Large intestine (tissue), 3 donors: Measurements from ENCODE around the gene ANKRD17. TPM values are rescaled to one million over a fixed set of nuclear protein-coding genes. Genes with fewer than 3 reads are reported as not detected.
"Not testable (repeated sequence)": the region's sequence is repeated elsewhere in the genome, so short reads cannot be mapped to it uniquely, and the experiment has no call there.

ENCODE experiments used
- DNase-seq, 2 donors: peaks; one replicate each; pipeline versions ENCODE4 v3.0.0 to v3.0.0-alpha.2; 2013
- H3K27ac ChIP-seq: one replicate; pipeline ENCODE4 v1.5.1; 2013; ENCODE audit warnings: low read length
- H3K27me3 ChIP-seq: 2 replicates; pipeline ENCODE4 v1.6.1; 2013; ENCODE audit warnings: low read length; ENCODE audit not compliant: control insufficient read depth, insufficient read depth
- H3K36me3 ChIP-seq: 2 replicates; pipeline ENCODE4 v1.6.1; 2013; ENCODE audit warnings: low read length; ENCODE audit not compliant: control insufficient read depth, insufficient read depth
- H3K4me1 ChIP-seq: one replicate; pipeline ENCODE4 v1.6.1; 2013; ENCODE audit warnings: low read length; ENCODE audit not compliant: control insufficient read depth, insufficient read depth
- H3K4me3 ChIP-seq: one replicate; pipeline ENCODE4 v1.5.1; 2013; ENCODE audit warnings: low read length
- H3K9me3 ChIP-seq: one replicate; pipeline ENCODE4 v1.6.1; 2013; ENCODE audit warnings: mild to moderate bottlenecking, low read depth, low read length, moderate library complexity; ENCODE audit not compliant: control insufficient read depth
- WGBS: methylation state at CpG from one replicate; pipeline ENCODE4 v1.1.5; 2013; ENCODE audit warnings: low lambda C conversion rate; ENCODE audit not compliant: insufficient coverage; 5-methylcytosine and 5-hydroxymethylcytosine counted together
- polyA plus RNA-seq: library from polyadenylated mRNA; unstranded; fragments of 120-200 nt; gene quantifications from one replicate; pipeline ENCODE4 v1.2.1, GENCODE V29; 2013

Gene ANKRD17
- polyA plus RNA-seq, 1 donor, result 50.7 TPM

DNA sequence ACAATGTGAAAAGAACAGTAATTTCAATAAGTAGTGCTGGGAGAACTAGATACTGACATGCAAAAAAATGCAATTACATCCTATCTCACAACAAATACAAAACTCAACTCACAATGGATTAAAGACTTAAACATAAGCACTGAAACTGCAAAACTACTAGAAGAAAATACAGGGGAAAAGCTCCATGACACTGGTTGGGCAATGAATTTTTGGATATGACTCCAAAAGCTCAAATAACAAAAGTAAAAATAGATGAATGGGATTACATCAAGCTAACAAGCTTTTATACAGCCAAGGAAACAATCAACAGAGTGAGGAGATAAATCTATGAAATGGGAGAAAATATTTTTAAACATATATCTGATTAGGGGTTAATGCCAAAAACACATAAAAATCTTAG lies 53.1 kb downstream of the ANKRD17 start:
- no peak overlapping the region for H3K4me3 ChIP-seq
- no peak overlapping the region for H3K27ac ChIP-seq
- no peaks in the 10 kb centered on the region for H3K4me1 ChIP-seq
- peaks cover 3% of the 10 kb centered on the region for H3K36me3 ChIP-seq
- H3K27me3 ChIP-seq, result no peaks in the 10 kb centered on the region
- peaks cover 19% of the 10 kb centered on the region for H3K9me3 ChIP-seq
- no peak for DNase-seq

DNA sequence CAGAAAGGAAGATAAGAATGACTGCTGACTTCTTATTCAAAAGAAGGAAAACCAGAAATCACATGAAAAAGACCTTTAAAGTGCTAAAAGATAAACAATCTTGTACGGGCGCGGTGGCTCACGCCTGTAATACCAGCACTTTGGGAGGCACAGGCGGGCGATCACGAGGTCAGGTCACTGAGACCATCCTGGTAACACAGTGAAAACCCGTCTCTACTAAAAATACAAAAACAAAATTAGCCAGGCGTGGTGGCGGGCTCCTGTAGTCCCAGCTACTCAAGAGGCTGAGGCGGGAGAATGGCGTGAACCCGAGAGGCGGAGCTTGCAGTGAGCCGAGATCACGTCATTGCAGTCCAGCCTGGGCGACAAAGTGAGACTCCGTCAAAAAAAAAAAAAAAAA lies 54.6 kb downstream of the ANKRD17 start:
- 100% methylated on average over 1 of the region's 18 CpGs for WGBS
- H3K27ac ChIP-seq, DNase-seq, H3K36me3 ChIP-seq, H3K4me3 ChIP-seq, H3K4me1 ChIP-seq, H3K27me3 ChIP-seq: not testable (repeated sequence)
- peaks cover 19% of the 10 kb centered on the region for H3K9me3 ChIP-seq

DNA sequence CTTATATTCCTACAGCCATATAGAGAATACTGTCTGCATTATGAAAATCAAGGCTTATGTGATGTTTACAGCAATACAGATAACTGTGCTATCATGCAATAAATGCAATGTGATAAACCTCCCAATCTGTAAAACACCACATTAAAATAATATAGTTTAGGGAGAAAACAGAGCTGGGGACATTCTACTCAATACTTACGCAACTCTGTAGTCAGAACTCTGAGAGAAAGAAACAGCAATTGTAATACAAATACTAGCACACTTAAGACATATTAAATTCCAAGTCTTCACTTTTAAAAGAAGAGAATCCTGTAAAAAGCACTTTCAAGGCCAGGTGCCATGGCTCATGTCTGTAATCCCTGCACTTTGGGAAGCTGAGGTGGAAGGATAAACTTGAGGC lies 61.4 kb downstream of the ANKRD17 start:
- no peak overlapping the region for H3K27ac ChIP-seq
- 100% methylated on average over 1 of the region's 1 CpG for WGBS
- H3K4me3 ChIP-seq, result no peak overlapping the region
- H3K9me3 ChIP-seq, result peaks cover under 1% of the 10 kb centered on the region
- no peaks in the 10 kb centered on the region for H3K4me1 ChIP-seq
- no peak for DNase-seq
- no peaks in the 10 kb centered on the region for H3K27me3 ChIP-seq
- H3K36me3 ChIP-seq, result peaks cover 8% of the 10 kb centered on the region

DNA sequence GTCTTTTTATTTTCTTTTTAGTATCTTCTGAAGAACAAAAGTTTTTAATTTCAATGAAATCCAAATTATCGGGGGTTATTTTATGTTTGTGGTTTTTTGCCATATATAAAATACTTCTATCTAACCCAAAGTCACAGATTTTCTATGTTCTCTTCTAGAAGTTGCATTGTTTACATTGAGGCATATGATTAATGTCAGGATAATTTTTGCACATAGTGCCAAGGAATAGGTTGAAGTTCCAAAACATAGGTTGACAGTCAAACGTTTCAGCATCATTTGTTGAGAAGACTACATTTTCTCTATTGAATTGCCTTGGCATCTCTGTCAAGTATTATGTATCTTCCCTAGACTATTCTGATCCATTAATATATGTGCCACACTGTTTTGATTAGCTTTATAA lies 64.5 kb downstream of the ANKRD17 start:
- Histone ChIP-seq H3K36me3 (peaks cover 10% of the 10 kb centered on the region), H3K9me3 (no peaks in the 10 kb centered on the region), H3K4me3 (no peak overlapping the region), H3K27me3 (no peaks in the 10 kb centered on the region), H3K27ac (no peak overlapping the region), H3K4me1 (no peaks in the 10 kb centered on the region)
- no peak for DNase-seq
- WGBS, result 100% methylated on average over 1 of the region's 2 CpGs

DNA sequence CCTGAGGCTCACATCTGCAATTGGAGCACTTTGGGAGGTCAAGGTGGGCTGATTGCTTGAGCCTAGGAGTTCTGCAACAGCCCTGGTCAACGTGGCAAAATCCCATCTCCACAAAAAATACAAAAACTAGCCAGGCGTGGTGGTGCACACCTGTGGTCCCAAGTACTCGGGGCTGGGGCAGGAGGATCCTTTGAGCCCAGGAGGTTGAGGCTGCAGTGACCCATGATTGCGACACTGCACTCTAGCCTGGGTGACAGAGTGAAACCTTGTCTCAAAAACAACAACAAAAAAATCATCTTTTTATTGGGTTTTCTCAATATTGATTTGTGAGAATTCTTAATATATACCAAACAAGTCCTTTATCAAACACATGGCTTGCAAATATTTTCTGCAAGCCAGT lies 64.9 kb downstream of the ANKRD17 start:
- WGBS, result no CpG with 5 or more reads among the region's 4 CpGs
- no peak for DNase-seq
- Histone ChIP-seq H3K27ac (no peak overlapping the region), H3K36me3 (peaks cover 8% of the 10 kb centered on the region), H3K9me3 (no peaks in the 10 kb centered on the region), H3K27me3 (no peaks in the 10 kb centered on the region), H3K4me1 (no peaks in the 10 kb centered on the region), H3K4me3 (no peak overlapping the region)

DNA sequence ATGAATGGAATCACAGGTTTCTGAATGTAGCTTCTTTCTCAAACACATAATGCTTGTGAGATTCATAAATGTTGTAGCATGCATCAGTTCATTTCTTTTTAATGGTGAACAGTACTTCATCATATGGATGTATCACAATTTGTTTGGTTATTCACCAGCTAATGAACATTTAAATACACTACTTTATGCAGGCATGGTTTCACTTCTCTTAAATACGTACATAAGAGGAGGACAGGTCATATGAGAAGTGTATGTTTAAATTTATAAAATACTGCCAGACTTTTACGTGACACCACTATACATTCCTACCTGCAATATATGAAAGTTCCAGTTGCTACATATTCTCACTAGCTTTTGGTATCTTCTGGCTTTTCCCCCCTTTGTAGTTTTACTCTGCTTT lies 65.4 kb downstream of the ANKRD17 start:
- WGBS, result 100% methylated on average over 1 of the region's 2 CpGs
- H3K27ac ChIP-seq, result no peak overlapping the region
- H3K27me3 ChIP-seq, result no peaks in the 10 kb centered on the region
- no peak for DNase-seq
- no peaks in the 10 kb centered on the region for H3K4me1 ChIP-seq
- H3K9me3 ChIP-seq, result no peaks in the 10 kb centered on the region
- H3K36me3 ChIP-seq, result peaks cover 8% of the 10 kb centered on the region
- no peak overlapping the region for H3K4me3 ChIP-seq

DNA sequence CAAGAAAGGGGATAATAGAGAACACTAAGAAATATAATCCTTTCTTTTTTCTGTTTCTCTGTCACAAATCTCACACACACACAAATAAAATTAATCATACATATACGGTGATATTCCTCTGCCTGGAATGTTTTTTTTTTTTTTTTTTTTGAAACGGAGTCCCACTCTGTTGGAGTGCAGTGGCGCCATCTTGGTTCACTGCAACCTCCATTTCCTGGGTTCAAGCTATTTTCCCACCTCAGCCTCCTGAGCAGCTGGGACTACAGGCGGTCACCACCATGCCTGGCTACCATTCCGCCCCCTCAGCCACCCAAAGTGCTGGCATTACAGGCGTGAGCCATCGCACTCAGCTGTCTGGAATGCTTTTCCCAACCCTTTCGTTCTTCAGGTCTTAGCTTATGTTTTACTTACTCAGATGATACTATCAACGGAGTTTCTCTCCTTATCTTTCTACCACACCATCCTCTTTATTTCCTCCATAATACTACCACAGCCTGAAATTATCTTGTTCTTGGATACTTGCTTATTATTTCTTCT lies 69.3 kb downstream of the ANKRD17 start:
- WGBS, result 100% methylated on average over 2 of the region's 9 CpGs
- DNase-seq, result no peak
- Histone ChIP-seq H3K4me1 (no peaks in the 10 kb centered on the region), H3K36me3 (peaks cover 6% of the 10 kb centered on the region), H3K9me3 (no peaks in the 10 kb centered on the region), H3K4me3 (no peak overlapping the region), H3K27ac (no peak overlapping the region), H3K27me3 (no peaks in the 10 kb centered on the region)

DNA sequence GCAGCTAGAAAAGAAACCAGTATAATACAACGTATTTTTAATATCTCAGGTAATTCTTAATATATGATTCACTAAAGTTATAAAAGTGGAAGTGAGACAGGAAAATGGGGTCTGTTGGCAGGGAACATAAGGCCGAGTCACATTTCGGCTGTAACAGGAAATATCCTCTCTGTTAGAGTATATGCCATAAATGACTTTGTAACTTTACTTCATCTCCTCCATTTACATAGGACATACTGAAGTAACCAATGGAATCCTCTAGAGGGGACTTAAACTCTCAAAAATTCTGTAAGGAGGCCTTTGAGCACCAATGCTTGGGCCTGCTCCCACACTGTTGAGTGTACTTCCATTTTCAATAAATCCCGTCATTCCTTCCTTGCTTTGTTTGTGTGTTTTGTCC lies 71.3 kb downstream of the ANKRD17 start:
- no peaks in the 10 kb centered on the region for H3K4me1 ChIP-seq
- H3K36me3 ChIP-seq, result peaks cover 3% of the 10 kb centered on the region
- no peak for DNase-seq
- H3K27ac ChIP-seq, result no peak overlapping the region
- H3K27me3 ChIP-seq, result no peaks in the 10 kb centered on the region
- H3K9me3 ChIP-seq, result no peaks in the 10 kb centered on the region
- WGBS, result 83% methylated on average over 1 of the region's 4 CpGs
- H3K4me3 ChIP-seq, result no peak overlapping the region

DNA sequence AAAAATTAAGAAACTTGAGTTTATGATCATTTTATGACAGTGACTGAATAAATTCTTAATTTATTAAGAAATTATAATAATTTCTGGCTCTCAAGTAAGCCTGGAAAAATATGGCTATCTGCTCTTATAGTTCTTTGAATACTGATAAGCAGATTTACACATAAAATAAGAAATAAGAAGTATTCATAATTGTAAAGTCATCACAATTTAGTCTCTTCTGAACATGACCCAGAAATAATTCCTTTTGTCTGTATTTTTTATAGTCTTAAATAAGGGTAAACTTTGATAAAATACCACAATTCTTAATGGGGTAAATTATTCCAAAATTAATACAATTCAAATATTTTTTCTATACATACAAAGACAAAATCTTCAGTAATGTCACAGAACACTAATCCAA lies 72.7 kb downstream of the ANKRD17 start:
- DNase-seq, result no peak
- H3K4me1 ChIP-seq, result no peaks in the 10 kb centered on the region

DNA sequence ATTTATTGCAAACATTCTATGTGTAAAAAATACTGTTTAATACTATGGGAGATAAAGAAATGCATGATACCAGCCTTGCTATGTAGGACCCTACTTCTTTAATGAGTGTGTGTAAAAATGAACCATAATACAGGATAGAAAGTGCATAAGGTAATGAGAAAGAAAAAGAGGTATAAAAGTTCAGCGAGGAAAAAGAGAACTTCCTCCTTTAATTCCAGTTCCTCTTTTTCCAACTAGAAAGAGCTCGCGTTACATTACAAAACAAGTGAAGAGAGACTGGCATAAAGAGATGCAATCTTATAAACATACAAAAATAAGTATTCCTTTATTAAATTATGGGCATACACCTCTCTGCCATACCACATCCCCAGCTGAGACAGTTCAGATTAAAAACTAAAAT lies 77.4 kb downstream of the ANKRD17 start:
- Histone ChIP-seq H3K4me1 (no peaks in the 10 kb centered on the region), H3K36me3 (peaks cover 10% of the 10 kb centered on the region), H3K27ac (no peak overlapping the region), H3K4me3 (no peak overlapping the region), H3K27me3 (no peaks in the 10 kb centered on the region), H3K9me3 (no peaks in the 10 kb centered on the region)
- 100% methylated on average over 2 of the region's 3 CpGs for WGBS
- no peak for DNase-seq

More for the DNA sequence above, 72.7 kb downstream of the ANKRD17 start:
- H3K9me3 ChIP-seq, result no peaks in the 10 kb centered on the region
- H3K27ac ChIP-seq, result no peak overlapping the region
- H3K27me3 ChIP-seq, result no peaks in the 10 kb centered on the region
- peaks cover 3% of the 10 kb centered on the region for H3K36me3 ChIP-seq
- no peak overlapping the region for H3K4me3 ChIP-seq

DNA sequence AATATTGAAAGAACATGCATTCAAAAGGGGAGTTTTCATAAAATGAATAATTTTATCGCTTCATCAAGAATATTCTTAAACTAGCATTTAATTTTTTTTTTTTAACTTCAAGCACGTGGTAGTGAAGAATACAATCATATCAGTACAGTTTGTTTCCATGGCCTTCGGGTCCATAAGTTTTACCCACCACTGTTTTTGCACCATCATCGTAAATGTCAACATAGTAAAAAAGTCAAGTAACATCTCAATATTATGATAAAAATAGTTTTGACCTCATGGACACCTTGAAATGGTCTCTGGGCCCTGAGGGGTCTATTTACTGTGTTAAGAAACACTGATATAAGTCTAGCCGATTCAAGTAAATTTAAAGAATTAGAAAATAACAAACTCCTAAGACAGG lies 80.2 kb downstream of the ANKRD17 start:
- Histone ChIP-seq H3K4me3 (no peak overlapping the region), H3K27ac (no peak overlapping the region), H3K36me3 (peaks cover 20% of the 10 kb centered on the region), H3K9me3 (peaks cover 8% of the 10 kb centered on the region), H3K27me3 (no peaks in the 10 kb centered on the region), H3K4me1 (no peaks in the 10 kb centered on the region)
- no peak for DNase-seq
- WGBS, result 95% methylated on average over 4 of the region's 5 CpGs
